GM12864 (cell line): ENCODE results near the gene CHDH.

ENCODE experiments used
- DNase-seq: peaks from one replicate; pipeline ENCODE4 v3.0.0-alpha.2; 2011; ENCODE audit warnings: low read depth
- H3K4me3 ChIP-seq: 2 replicates; pipeline ENCODE4 v1.5.1; 2011; ENCODE audit warnings: mild to moderate bottlenecking, low read depth, low read length, control low read depth
- TF ChIP-seq, protein P1 (sequence below): IDR thresholded peaks from 2 replicates; pipeline ENCODE4 v1.5.1; 2011; ENCODE audit warnings: low read depth, mild to moderate bottlenecking, moderate library complexity, low read length, control low read depth, inconsistent platforms; ENCODE audit errors: missing control alignments

The CHDH gene

DNA sequence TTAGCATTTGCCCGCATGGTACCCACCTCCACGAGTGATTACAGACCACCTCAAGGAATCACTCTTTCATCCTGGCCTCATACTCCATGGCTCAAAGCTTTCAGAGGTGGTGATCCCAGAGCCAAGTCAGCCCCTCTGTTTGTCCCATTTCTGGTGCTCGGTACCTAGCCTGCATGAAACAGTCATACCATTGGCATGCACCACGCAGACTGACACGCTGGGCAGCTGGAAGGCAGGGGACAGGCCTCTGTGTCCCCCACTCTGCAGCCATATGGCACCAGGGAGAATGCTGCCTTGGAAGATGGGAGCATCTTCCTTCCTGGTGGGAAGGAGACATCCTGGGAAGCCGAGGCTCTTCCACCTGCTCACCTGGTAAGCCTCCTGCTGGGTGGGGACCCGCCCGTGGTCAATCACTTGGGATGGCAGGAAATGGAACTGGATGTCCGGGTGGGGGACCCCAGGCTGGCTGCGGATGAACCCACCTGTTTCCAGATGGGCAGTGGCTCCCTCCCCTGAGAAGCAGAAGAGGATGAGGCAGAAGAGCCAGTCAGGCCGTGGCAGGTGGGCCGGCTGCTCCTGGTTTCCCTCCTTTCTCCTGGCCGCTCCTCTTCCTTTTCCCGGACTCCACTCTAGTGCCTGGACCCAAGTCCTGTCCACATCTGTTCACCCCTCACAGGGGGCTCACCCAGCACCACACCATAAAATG is 26.9 kb downstream of the CHDH start:
- TF ChIP-seq, protein P1, sequence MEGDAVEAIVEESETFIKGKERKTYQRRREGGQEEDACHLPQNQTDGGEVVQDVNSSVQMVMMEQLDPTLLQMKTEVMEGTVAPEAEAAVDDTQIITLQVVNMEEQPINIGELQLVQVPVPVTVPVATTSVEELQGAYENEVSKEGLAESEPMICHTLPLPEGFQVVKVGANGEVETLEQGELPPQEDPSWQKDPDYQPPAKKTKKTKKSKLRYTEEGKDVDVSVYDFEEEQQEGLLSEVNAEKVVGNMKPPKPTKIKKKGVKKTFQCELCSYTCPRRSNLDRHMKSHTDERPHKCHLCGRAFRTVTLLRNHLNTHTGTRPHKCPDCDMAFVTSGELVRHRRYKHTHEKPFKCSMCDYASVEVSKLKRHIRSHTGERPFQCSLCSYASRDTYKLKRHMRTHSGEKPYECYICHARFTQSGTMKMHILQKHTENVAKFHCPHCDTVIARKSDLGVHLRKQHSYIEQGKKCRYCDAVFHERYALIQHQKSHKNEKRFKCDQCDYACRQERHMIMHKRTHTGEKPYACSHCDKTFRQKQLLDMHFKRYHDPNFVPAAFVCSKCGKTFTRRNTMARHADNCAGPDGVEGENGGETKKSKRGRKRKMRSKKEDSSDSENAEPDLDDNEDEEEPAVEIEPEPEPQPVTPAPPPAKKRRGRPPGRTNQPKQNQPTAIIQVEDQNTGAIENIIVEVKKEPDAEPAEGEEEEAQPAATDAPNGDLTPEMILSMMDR = no peak
- DNase-seq = no peak
- H3K4me3 ChIP-seq = no peak overlapping the region

DNA sequence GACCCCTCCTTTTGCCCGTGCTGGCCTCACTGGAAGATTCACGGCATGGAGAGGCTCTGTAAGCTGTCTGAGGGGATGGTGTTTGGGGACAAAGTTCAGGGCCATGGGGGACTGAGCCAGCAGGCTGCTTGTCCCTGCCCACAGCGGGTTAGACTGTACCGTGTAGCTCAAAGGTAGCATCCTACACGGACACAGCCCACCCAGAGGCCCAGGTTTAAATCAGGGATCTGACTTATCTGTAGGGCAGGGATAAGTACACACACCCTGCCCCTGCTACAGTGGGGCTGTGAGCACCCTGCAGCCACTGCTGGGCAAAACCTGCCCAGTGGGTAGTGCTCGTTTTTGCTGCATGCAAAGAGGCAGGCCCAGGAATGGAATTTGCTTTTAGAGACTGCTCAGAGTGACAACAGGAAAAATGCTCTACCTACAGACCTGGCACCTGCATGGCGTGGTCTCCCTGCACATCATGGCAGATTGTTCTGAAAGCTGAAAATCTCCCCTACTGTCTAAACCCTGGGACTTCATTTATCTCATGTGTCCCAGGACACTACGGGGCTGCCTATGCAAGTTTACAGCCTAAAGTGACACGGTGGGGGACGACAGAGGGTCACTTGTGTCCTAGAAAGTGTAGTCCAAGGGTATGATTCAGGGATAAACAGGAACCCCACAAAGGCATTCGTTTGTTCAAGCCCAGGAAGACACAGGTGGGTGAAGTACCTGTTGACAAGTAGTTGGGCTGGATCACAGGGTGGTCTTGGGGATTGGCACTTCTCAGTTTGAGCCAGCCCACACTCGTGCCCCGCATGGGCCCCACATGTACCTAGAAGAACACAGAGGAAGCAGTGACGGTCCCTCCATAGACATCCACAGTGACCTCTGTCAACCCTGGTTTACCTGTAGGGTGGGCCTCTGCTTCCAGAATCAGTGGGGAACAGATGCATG is 27.7 kb downstream of the CHDH start:
- no peak overlapping the region for H3K4me3 ChIP-seq
- TF ChIP-seq, protein P1 = no peak
- no peak for DNase-seq

DNA sequence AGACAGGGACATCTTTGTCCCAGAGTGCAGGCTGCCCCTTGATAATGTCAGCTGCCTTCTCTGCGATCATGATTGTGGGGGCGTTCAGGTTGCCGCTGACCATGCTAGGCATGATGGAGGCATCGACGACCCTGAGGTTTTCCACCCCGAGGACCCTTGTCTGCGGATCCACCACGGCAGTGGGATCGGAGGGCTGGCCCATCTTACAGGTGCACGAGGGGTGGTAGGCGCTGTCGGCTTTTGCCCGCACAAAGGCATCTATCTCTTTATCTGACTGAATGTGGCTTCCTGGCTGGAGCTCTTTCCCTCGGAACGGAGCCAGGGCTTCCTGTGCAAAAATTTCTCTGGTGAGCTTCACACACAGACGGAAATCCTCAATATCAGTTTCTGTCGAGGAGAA is 28.4 kb downstream of the CHDH start:
- TF ChIP-seq, protein P1 = no peak
- DNase-seq = no peak
- H3K4me3 ChIP-seq = no peak overlapping the region

DNA sequence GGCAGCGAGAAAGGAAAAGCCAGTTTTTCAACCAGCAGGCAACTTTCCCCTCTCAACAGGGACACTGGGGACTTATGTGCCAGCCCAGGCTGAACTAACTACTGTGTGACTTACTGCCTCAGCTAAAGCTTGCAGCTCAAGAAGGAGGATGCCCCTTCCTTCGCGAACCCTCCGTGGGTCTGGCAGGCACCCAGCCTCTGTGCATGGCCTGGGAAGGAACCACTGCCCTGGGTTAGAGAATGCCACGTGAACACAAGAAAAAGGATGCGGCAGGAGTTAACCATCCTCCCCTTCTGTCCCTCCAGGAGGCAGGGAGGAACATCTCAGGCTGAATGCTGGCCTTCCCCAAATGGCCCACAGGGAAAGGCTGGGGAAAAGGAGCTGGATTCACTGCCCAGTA is 29.0 kb downstream of the CHDH start:
- no peak overlapping the region for H3K4me3 ChIP-seq
- TF ChIP-seq, protein P1 = no peak
- DNase-seq = no peak

DNA sequence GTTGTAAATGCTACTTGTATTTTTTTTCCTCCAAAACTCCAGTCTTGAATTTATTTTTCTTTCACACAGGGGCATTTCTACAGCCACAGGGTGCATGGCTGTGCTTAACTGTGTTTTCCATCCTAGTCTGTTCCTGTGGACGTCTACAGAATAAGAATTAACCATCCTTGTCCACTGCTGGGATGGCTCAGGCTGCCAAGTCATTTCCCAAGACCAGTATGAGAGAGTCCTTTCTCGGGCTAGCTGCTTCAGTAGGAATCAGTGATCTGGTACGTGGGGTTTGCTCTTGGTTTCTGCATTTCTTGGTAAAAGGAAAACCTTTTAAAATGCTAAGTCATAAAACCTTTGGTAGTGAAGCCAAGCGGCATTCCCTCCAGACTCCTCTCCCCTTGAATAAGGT is 29.8 kb downstream of the CHDH start:
- H3K4me3 ChIP-seq = no peak overlapping the region
- no peak for DNase-seq
- TF ChIP-seq, protein P1 = no peak

DNA sequence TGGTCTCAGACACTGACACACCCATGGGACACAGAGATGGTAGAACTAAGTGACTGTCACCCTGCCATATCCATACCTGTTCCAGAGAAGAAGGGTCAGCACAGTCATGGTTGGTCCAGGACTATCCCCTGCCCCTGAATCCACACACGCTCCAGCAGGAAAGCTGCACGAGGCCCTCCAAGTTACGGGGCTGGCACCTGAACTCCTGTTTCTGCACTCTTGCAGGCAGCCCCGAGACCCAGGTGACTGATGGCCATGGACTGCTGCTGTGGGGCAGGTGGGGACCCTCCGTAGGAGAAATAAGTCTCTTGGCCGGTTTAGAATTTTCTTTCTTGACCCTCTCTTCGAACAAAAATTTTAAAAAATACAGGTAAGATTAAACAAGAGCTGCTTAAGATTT is 30.6 kb downstream of the CHDH start:
- TF ChIP-seq, protein P1 = no peak
- no peak overlapping the region for H3K4me3 ChIP-seq
- no peak for DNase-seq

DNA sequence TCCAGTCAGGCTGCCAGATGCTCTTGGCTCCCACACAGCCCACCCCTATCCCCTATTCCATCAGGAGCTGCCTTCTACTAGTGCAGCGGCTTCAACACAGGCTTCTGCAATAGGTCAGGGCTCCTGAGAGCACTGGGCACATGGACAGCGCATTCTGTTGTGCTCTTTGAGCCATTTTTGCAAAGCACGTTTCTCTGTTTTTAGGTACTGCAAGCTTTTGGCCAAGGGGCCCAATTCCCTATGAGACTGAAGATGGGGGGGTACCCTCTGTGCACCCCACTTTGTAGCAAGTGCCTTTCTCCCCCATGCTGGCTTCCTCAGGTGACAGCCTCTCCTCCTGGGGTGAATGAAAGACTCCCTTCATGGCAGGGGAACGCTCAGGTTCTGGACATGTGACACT is 31.2 kb downstream of the CHDH start:
- no peak for DNase-seq
- TF ChIP-seq, protein P1 = no peak
- H3K4me3 ChIP-seq = no peak overlapping the region
